ENCODE results near the gene SFXN3.

Gene SFXN3

GRCh38 chr10:101036726-101037125, 5.7 kb downstream of the SFXN3 start:
- no peak for DNase-seq

- no peak for DNase-seq
Measured at GRCh38 chr10:101038484-101038883, 7.5 kb downstream of the SFXN3 start.

GRCh38 chr10:101040061-101040460, 9.0 kb downstream of the SFXN3 start:
- no peak for DNase-seq

- DNase-seq, result no peak
Measured at GRCh38 chr10:101040851-101041250, 9.8 kb downstream of the SFXN3 start.

GRCh38 chr10:101041252-101041761, 10.3 kb downstream of the SFXN3 start:
- DNase-seq, result peak; percentile 76

- no peak for DNase-seq
Measured at GRCh38 chr10:101042118-101042517, 11.1 kb downstream of the SFXN3 start.

- peak; percentile 96 for DNase-seq
Measured at GRCh38 chr10:101042667-101043362, 11.8 kb downstream of the SFXN3 start.

- DNase-seq, result no peak
Measured at GRCh38 chr10:101043363-101043707, 12.3 kb downstream of the SFXN3 start.

GRCh38 chr10:101044117-101044516, 13.1 kb downstream of the SFXN3 start:
- no peak for DNase-seq

GRCh38 chr10:101046332-101047238, 15.6 kb downstream of the SFXN3 start:
- DNase-seq, result no peak

GRCh38 chr10:101047268-101047667, 16.2 kb downstream of the SFXN3 start:
- no peak for DNase-seq

- no peak for DNase-seq
Measured at GRCh38 chr10:101047961-101048892, 17.2 kb downstream of the SFXN3 start.

- peak; percentile 69 for DNase-seq
Measured at GRCh38 chr10:101050208-101051069, 19.4 kb downstream of the SFXN3 start.

- no peak for DNase-seq
Measured at GRCh38 chr10:101052285-101052684, 21.3 kb downstream of the SFXN3 start.

GRCh38 chr10:101053516-101053915, 22.5 kb downstream of the SFXN3 start:
- DNase-seq, result no peak

- no peak for DNase-seq
Measured at GRCh38 chr10:101054351-101054750, 23.3 kb downstream of the SFXN3 start.

- DNase-seq, result no peak
Measured at GRCh38 chr10:101054876-101055275, 23.8 kb downstream of the SFXN3 start.

- DNase-seq, result no peak
Measured at GRCh38 chr10:101055411-101055810, 24.4 kb downstream of the SFXN3 start.

GRCh38 chr10:101056365-101057151, 25.5 kb downstream of the SFXN3 start:
- no peak for DNase-seq

GRCh38 chr10:101060036-101060950, 29.3 kb downstream of the SFXN3 start:
- DNase-seq, result peak; percentile 99

Data from suppressor macrophage treated with lipopolysaccharide for 4 hours (primary cell).